Uterus (tissue), 2 donors: ENCODE results near the gene P4HB.

ENCODE experiments used
- POLR2A ChIP-seq, 2 donors: fragments of 450-650 bp; IDR thresholded peaks; one replicate each; pipeline ENCODE4 v1.6.1; 2016; ENCODE audit warnings: antibody characterized with exemption in 2 of 2, mild to moderate bottlenecking in 1 of 2, moderate library complexity in 1 of 2
- TF ChIP-seq, protein P1 (sequence below), 4 experiments: fragments of 200-600 bp in 2 of 4; fragments of 450-650 bp in 2 of 4; sonication (generic) in 2 of 4; IDR thresholded peaks; one replicate each; pipeline ENCODE4 v1.5.1; 2016 to 2019; ENCODE audit warnings: antibody characterized with exemption in 4 of 4, mild to moderate bottlenecking in 2 of 4, moderate library complexity in 1 of 4

- TF ChIP-seq, protein P1, sequence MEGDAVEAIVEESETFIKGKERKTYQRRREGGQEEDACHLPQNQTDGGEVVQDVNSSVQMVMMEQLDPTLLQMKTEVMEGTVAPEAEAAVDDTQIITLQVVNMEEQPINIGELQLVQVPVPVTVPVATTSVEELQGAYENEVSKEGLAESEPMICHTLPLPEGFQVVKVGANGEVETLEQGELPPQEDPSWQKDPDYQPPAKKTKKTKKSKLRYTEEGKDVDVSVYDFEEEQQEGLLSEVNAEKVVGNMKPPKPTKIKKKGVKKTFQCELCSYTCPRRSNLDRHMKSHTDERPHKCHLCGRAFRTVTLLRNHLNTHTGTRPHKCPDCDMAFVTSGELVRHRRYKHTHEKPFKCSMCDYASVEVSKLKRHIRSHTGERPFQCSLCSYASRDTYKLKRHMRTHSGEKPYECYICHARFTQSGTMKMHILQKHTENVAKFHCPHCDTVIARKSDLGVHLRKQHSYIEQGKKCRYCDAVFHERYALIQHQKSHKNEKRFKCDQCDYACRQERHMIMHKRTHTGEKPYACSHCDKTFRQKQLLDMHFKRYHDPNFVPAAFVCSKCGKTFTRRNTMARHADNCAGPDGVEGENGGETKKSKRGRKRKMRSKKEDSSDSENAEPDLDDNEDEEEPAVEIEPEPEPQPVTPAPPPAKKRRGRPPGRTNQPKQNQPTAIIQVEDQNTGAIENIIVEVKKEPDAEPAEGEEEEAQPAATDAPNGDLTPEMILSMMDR (IDR thresholded peaks at IDR 0.05), result no peak
- no peak for TF ChIP-seq POLR2A (IDR thresholded peaks at IDR 0.05)
Measured at GRCh38 chr17:81863123-81863675, 2.9 kb upstream of the P4HB start.
